IPS DF 4.7 (cell line): ENCODE measurements around the gene PRRT1B.

ENCODE experiments used
- DNase-seq: peaks from one replicate; pipeline ENCODE4 v3.0.0-alpha.2; 2013; ENCODE audit warnings: low spot score; ENCODE audit errors: extremely low read depth

PRRT1B gene

GRCh38 chr9:131578731-131579504, 33.6 kb downstream of the PRRT1B start:
- DNase-seq = no peak

- DNase-seq = no peak
Measured at GRCh38 chr9:131579789-131580211, 34.5 kb downstream of the PRRT1B start.

GRCh38 chr9:131580358-131580757, 35.0 kb downstream of the PRRT1B start:
- DNase-seq = no peak

- DNase-seq = no peak
Measured at GRCh38 chr9:131582056-131582455, 36.7 kb downstream of the PRRT1B start.

GRCh38 chr9:131582466-131583336, 37.4 kb downstream of the PRRT1B start:
- no peak for DNase-seq

- no peak for DNase-seq
Measured at GRCh38 chr9:131583337-131583645, 38.0 kb downstream of the PRRT1B start.

GRCh38 chr9:131583836-131584555, 38.7 kb downstream of the PRRT1B start:
- DNase-seq = no peak

- DNase-seq = no peak
Measured at GRCh38 chr9:131584858-131585257, 39.5 kb downstream of the PRRT1B start.

- no peak for DNase-seq
Measured at GRCh38 chr9:131585375-131585774, 40.1 kb downstream of the PRRT1B start.

- no peak for DNase-seq
Measured at GRCh38 chr9:131587331-131587730, 42.0 kb downstream of the PRRT1B start.

GRCh38 chr9:131587906-131588305, 42.6 kb downstream of the PRRT1B start:
- no peak for DNase-seq

GRCh38 chr9:131588396-131588795, 43.1 kb downstream of the PRRT1B start:
- no peak for DNase-seq

GRCh38 chr9:131589124-131589711, 43.9 kb downstream of the PRRT1B start:
- no peak for DNase-seq

- DNase-seq = no peak
Measured at GRCh38 chr9:131589993-131590392, 44.7 kb downstream of the PRRT1B start.

- DNase-seq = no peak
Measured at GRCh38 chr9:131590449-131590848, 45.1 kb downstream of the PRRT1B start.

GRCh38 chr9:131590907-131591844, 45.9 kb downstream of the PRRT1B start:
- no peak for DNase-seq

- no peak for DNase-seq
Measured at GRCh38 chr9:131591845-131592208, 46.5 kb downstream of the PRRT1B start.

GRCh38 chr9:131593091-131593820, 47.9 kb downstream of the PRRT1B start:
- no peak for DNase-seq

- DNase-seq = no peak
Measured at GRCh38 chr9:131593936-131594665, 48.8 kb downstream of the PRRT1B start.
